Measurements from ENCODE around the gene COX11. TPM values are rescaled to one million over a fixed set of nuclear protein-coding genes. Genes with fewer than 3 reads are reported as not detected.

Gene COX11
- total and polyA plus RNA-seq, 2 experiments from 2014 or later = 38.9 to 46.8 TPM

DNA sequence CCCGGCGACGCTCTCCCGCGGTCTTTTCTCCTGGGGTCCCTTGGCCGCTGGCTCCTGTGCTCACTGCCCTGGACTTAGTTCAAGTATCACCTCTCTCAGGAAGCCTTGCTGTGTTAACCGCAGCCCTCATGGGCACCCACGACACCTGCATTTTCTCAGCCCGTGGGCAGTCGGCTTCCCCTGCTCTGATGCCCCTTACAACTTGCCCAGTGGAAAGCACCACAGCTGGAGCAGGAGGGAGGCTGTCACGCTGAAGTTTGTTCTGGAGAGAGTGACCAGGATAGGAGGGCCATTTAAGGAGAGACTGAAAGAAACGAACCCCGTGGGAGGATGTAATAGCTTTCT is 506 bp upstream of the COX11 start:
- 0% methylated on average over 13 of the region's 13 CpGs for WGBS, 2 experiments (ENCODE audit: low coverage in 1 of 2, low lambda C conversion rate in 2 of 2, missing lambda C conversion rate in 2 of 2)
- Histone ChIP-seq H3K4me2 (ENCODE audit: unreplicated experiment) (peak overlapping the region; percentile 93), H3K9ac (peak overlapping the region; percentile 92), H3K4me1 (ENCODE audit: insufficient read depth) (peaks cover 13% of the 10 kb centered on the region), H3K4me3 (peak overlapping the region; percentile 96), H3F3A (ENCODE audit: insufficient read depth) (0 out of 2 replicates have a peak, but pooled peaks cover 7% of the 10 kb centered on the region), H3K27me3 (replicated peaks; ENCODE audit: insufficient read depth) (no peaks in the 10 kb centered on the region), H3K9me2 (ENCODE audit: insufficient read depth) (no peaks in the 10 kb centered on the region), H3K9me3 (ENCODE audit: low read depth) (no peaks in the 10 kb centered on the region), H4K20me1 (ENCODE audit: insufficient read depth) (no peaks in the 10 kb centered on the region), H2AFZ (peak overlapping the region; percentile 99), H3K79me2 (ENCODE audit: insufficient read depth) (peaks cover 75% of the 10 kb centered on the region), H3K36me3 (ENCODE audit: low read depth) (peaks cover 7% of the 10 kb centered on the region), H3K27ac (peak overlapping the region; percentile 82)
- no peak for TF ChIP-seq EZH2 (IDR thresholded peaks at IDR 0.05; ENCODE audit: insufficient read depth, poor library complexity, severe bottlenecking)
- no peak for TF ChIP-seq EZH2phosphoT487 (IDR thresholded peaks at IDR 0.05; ENCODE audit: insufficient read depth, low read depth)
- in situ Hi-C loops (cut with MboI) = no loop called here
- peak; percentile 66 for DNase-seq

DNA sequence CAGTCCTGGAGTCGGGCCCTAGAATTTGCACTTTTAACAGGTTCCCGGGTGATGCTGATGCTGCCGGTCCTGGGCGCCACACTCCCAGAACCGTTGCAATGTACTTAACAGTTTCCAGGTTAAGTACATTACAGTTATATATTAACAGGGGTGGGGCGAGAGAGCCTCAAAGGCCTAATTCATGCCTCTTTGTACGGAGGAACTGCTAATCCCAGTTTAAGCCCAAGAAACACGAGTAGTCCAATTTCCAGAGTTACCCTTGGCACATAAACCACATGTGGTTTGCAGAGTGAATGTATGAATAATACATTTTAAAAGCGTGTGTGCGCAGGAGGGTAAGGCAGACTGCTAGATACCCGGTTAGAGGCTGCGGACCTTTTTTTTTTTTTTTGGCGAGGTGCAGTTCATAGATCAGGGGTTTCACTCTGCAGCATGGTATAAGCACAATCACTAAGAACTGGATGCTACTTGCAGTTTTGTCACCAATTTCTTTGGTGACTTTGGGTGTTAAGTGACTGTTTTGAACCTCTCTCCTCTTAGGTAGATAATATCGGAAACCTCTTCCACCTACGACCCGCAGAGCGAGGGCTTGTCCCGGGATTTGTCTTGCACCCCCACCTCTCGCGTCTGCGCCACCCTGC is 713 bp downstream of the COX11 start:
- peaks cover 63% of the 10 kb centered on the region for H3K79me2 ChIP-seq (ENCODE audit: insufficient read depth)
- H3K27ac ChIP-seq = peak overlapping the region; percentile 82
- in situ Hi-C loops (cut with MboI) = no loop called here

DNA sequence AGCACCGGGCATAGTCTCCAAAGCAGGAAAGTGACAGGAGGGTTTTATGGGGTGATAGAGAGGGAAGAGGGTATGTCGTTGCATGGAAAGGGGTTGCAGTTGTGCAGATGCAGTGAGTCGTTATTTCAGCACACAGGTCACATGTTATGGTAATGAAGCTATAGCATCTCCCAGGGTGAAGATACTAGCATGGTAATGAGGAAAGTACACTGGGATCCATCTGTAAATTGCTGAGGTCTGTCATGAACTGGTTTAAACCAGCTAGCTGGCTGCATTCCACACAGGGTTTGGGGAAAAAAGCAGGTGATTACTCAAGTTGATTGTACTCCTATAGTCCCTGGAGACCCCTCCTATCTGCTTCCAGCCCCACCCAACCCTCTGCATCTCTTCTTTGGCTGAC is 11.7 kb downstream of the COX11 start:
- Histone ChIP-seq H3K36me3 (ENCODE audit: low read depth) (peaks cover 32% of the 10 kb centered on the region), H3K9me3 (ENCODE audit: low read depth) (no peaks in the 10 kb centered on the region), H3K9me2 (ENCODE audit: insufficient read depth) (no peaks in the 10 kb centered on the region), H3K79me2 (ENCODE audit: insufficient read depth) (no peaks in the 10 kb centered on the region), H3K4me2 (ENCODE audit: unreplicated experiment) (no peak overlapping the region), H4K20me1 (ENCODE audit: insufficient read depth) (no peaks in the 10 kb centered on the region), H3K4me1 (ENCODE audit: insufficient read depth) (no peaks in the 10 kb centered on the region), H2AFZ (no peak overlapping the region), H3F3A (ENCODE audit: insufficient read depth) (no peaks in the 10 kb centered on the region; the same call in 1 of the 2 replicates), H3K9ac (no peak overlapping the region), H3K4me3 (no peak overlapping the region), H3K27ac (no peak overlapping the region), H3K27me3 (replicated peaks; ENCODE audit: insufficient read depth) (no peaks in the 10 kb centered on the region)
- TF ChIP-seq EZH2phosphoT487 (IDR thresholded peaks at IDR 0.05; ENCODE audit: insufficient read depth, low read depth) = no peak
- TF ChIP-seq EZH2 (IDR thresholded peaks at IDR 0.05; ENCODE audit: insufficient read depth, poor library complexity, severe bottlenecking) = no peak
- DNase-seq = no peak
- whole genome bisulfite sequencing, 2 experiments (ENCODE audit: low coverage in 1 of 2, low lambda C conversion rate in 2 of 2, missing lambda C conversion rate in 2 of 2) = 57 to 59% methylated on average over 3 of the region's 3 CpGs
- in situ Hi-C loops (cut with MboI) = no loop called here

More for the DNA sequence above, 713 bp downstream of the COX11 start:
- Histone ChIP-seq H4K20me1 (ENCODE audit: insufficient read depth) (no peaks in the 10 kb centered on the region), H3K36me3 (ENCODE audit: low read depth) (peaks cover 19% of the 10 kb centered on the region), H3K4me3 (peak overlapping the region; percentile 96), H3K27me3 (replicated peaks; ENCODE audit: insufficient read depth) (no peaks in the 10 kb centered on the region), H3K9me3 (ENCODE audit: low read depth) (no peaks in the 10 kb centered on the region), H3K9me2 (ENCODE audit: insufficient read depth) (no peaks in the 10 kb centered on the region), H3K9ac (peak overlapping the region; percentile 92), H3K4me2 (ENCODE audit: unreplicated experiment) (peak overlapping the region; percentile 93), H2AFZ (peak overlapping the region; percentile 99), H3K4me1 (ENCODE audit: insufficient read depth) (peaks cover 13% of the 10 kb centered on the region), H3F3A (ENCODE audit: insufficient read depth) (0 out of 2 replicates have a peak, but pooled peaks cover 7% of the 10 kb centered on the region)
- WGBS, 2 experiments (ENCODE audit: low coverage in 1 of 2, low lambda C conversion rate in 2 of 2, missing lambda C conversion rate in 2 of 2) = 2% methylated on average over 21 of the region's 21 CpGs
- DNase-seq = peak; percentile 66
- TF ChIP-seq EZH2 (IDR thresholded peaks at IDR 0.05; ENCODE audit: insufficient read depth, poor library complexity, severe bottlenecking) (no peak), EZH2phosphoT487 (IDR thresholded peaks at IDR 0.05; ENCODE audit: insufficient read depth, low read depth) (no peak)

DNA sequence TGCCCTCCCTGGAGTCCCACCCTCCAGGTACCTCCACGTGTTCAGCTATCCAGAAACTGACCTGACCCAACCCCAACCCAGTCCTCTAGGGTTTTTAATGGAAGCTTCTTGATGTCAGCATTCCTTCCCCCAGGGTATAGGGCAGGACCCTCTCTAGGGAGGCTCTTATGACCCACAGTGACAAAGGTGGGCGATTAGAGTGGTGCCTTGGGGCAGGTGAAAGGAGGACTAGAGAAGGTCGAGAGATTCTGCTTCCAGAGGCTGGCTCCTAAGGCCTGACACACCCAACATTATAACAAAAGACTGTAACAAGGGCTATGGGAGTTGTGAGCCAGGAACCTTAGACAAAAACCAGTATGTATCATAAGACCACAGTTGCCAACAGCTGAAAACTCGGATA is 17.2 kb downstream of the COX11 start:
- H4K20me1 ChIP-seq (ENCODE audit: insufficient read depth) = no peaks in the 10 kb centered on the region
- no peaks in the 10 kb centered on the region for H3K79me2 ChIP-seq (ENCODE audit: insufficient read depth)
- no peak for DNase-seq
- peaks cover 14% of the 10 kb centered on the region for H3F3A ChIP-seq (ENCODE audit: insufficient read depth)
- no peak overlapping the region for H3K9ac ChIP-seq
- H2AFZ ChIP-seq = no peak overlapping the region
- 84 to 85% methylated on average over 4 of the region's 4 CpGs for WGBS, 2 experiments (ENCODE audit: low coverage in 1 of 2, low lambda C conversion rate in 2 of 2, missing lambda C conversion rate in 2 of 2)
- H3K4me2 ChIP-seq (ENCODE audit: unreplicated experiment) = no peak overlapping the region
- H3K27ac ChIP-seq = no peak overlapping the region
- TF ChIP-seq EZH2 (IDR thresholded peaks at IDR 0.05; ENCODE audit: insufficient read depth, poor library complexity, severe bottlenecking) (no peak), EZH2phosphoT487 (IDR thresholded peaks at IDR 0.05; ENCODE audit: insufficient read depth, low read depth) (no peak)
- no peaks in the 10 kb centered on the region for H3K27me3 ChIP-seq (replicated peaks; ENCODE audit: insufficient read depth)
- H3K4me1 ChIP-seq (ENCODE audit: insufficient read depth) = peaks cover 22% of the 10 kb centered on the region
- in situ Hi-C loops (cut with MboI) = no loop called here
- H3K9me2 ChIP-seq (ENCODE audit: insufficient read depth) = no peaks in the 10 kb centered on the region
- H3K36me3 ChIP-seq (ENCODE audit: low read depth) = no peaks in the 10 kb centered on the region
- no peaks in the 10 kb centered on the region for H3K9me3 ChIP-seq (ENCODE audit: low read depth)
- no peak overlapping the region for H3K4me3 ChIP-seq
